Smooth muscle cell (in vitro differentiated cells): ENCODE results near the gene THADA. TPM values are rescaled to one million over a fixed set of nuclear protein-coding genes. Genes with fewer than 3 reads are reported as not detected.

ENCODE experiments used
- DNase-seq: peaks from one replicate; lab custom pipeline; 2025; ENCODE audit not compliant: unreplicated experiment; lab: John Stamatoyannopoulos, UW
- H2AFZ ChIP-seq: fragments of 200-600 bp; sonication (generic); 2 replicates; pipeline ENCODE4 v1.6.0; 2016; ENCODE audit warnings: antibody characterized with exemption, low read depth, mild to moderate bottlenecking
- H3F3A ChIP-seq: fragments of 200-600 bp; sonication (generic); 2 replicates; pipeline ENCODE4 v1.6.0; 2017; ENCODE audit warnings: antibody characterized with exemption, low read depth
- H3K27ac ChIP-seq: fragments of 200-600 bp; sonication (generic); 2 replicates; pipeline ENCODE4 v1.5.1; 2016; ENCODE audit warnings: low read depth, mild to moderate bottlenecking
- H3K27me3 ChIP-seq: fragments of 200-600 bp; sonication (generic); 2 replicates; pipeline ENCODE4 v1.6.1; 2016; ENCODE audit warnings: low read depth, mild to moderate bottlenecking
- H3K36me3 ChIP-seq: fragments of 200-600 bp; sonication (generic); 2 replicates; pipeline ENCODE4 v1.5.1; 2016; ENCODE audit warnings: low read depth
- H3K4me1 ChIP-seq: fragments of 200-600 bp; sonication (generic); 2 replicates; pipeline ENCODE4 v1.5.1; 2016; ENCODE audit warnings: low read depth
- H3K4me2 ChIP-seq: fragments of 200-600 bp; sonication (generic); 2 replicates; pipeline ENCODE4 v1.6.0; 2016; ENCODE audit warnings: mild to moderate bottlenecking
- H3K4me3 ChIP-seq: fragments of 200-600 bp; sonication (generic); 2 replicates; pipeline ENCODE4 v1.5.1; 2016; ENCODE audit warnings: mild to moderate bottlenecking
- H3K79me2 ChIP-seq: fragments of 200-600 bp; sonication (generic); 2 replicates; pipeline ENCODE4 v1.6.0; 2016; ENCODE audit warnings: low read depth, mild to moderate bottlenecking
- H3K9ac ChIP-seq: fragments of 200-600 bp; sonication (generic); 2 replicates; pipeline ENCODE4 v1.6.0; 2016; ENCODE audit warnings: low read depth
- H3K9me3 ChIP-seq: fragments of 200-600 bp; sonication (generic); replicated peaks from 2 replicates; pipeline ENCODE4 v1.5.1; 2016; ENCODE audit warnings: low read depth
- H4K20me1 ChIP-seq: fragments of 200-600 bp; sonication (generic); 2 replicates; pipeline ENCODE4 v1.6.0; 2016; ENCODE audit warnings: low read depth
- CTCF ChIP-seq: fragments of 200-600 bp; sonication (generic); IDR thresholded peaks from 2 replicates; pipeline ENCODE4 v1.5.1; 2017; ENCODE audit warnings: borderline replicate concordance, mild to moderate bottlenecking, antibody characterized with exemption; ENCODE audit not compliant: insufficient read depth, poor library complexity, severe bottlenecking
- WGBS: methylation state at CpG from one replicate; pipeline ENCODE4 v1.1.7; 2016; ENCODE audit warnings: low lambda C conversion rate; 5-methylcytosine and 5-hydroxymethylcytosine counted together
- polyA plus RNA-seq: library from polyadenylated mRNA; unstranded; fragments of >200 nt; fragmentation: Nextera tagmentation; extraction: Ambion mirVana; gene quantifications from 2 replicates; pipeline ENCODE4 v1.2.1, GENCODE V29; 2016
- total RNA-seq: library from RNA; depleted of rRNA; stranded (reverse); fragments of >200 nt; gene quantifications from 2 replicates; pipeline ENCODE4 v1.2.3, GENCODE V29; 2014

The THADA gene
- total and polyA plus RNA-seq, 2 experiments from 2014 or later: 11.3 to 20.9 TPM

- H3F3A ChIP-seq: peaks cover 13% of the 10 kb centered on the region
- H3K27ac ChIP-seq: peak overlapping the region; percentile 51
- H3K36me3 ChIP-seq: no peaks in the 10 kb centered on the region
- H3K4me2 ChIP-seq: no peak overlapping the region
- no peak for TF ChIP-seq CTCF
- peaks cover 20% of the 10 kb centered on the region for H3K4me1 ChIP-seq
- no peak for DNase-seq
- H2AFZ ChIP-seq: no peak overlapping the region
- no peaks in the 10 kb centered on the region for H4K20me1 ChIP-seq
- WGBS: 49% methylated on average over 3 of the region's 3 CpGs
- H3K27me3 ChIP-seq: no peaks in the 10 kb centered on the region
- H3K79me2 ChIP-seq: no peaks in the 10 kb centered on the region
- H3K4me3 ChIP-seq: no peak overlapping the region
- no peak overlapping the region for H3K9ac ChIP-seq
- H3K9me3 ChIP-seq: no peaks in the 10 kb centered on the region
Measured at GRCh38 chr2:43469094-43469493, 126.7 kb downstream of the THADA start.

- H3K79me2 ChIP-seq: no peaks in the 10 kb centered on the region
- WGBS: 4% methylated on average over 3 of the region's 3 CpGs
- H3K27ac ChIP-seq: peak overlapping the region; percentile 51
- H3K4me1 ChIP-seq: peaks cover 24% of the 10 kb centered on the region
- H3K9ac ChIP-seq: no peak overlapping the region
- H3K4me2 ChIP-seq: peak overlapping the region; percentile 48
- peaks cover 20% of the 10 kb centered on the region for H3F3A ChIP-seq
- TF ChIP-seq CTCF: no peak
- no peak overlapping the region for H3K4me3 ChIP-seq
- no peaks in the 10 kb centered on the region for H3K27me3 ChIP-seq
- H3K9me3 ChIP-seq: no peaks in the 10 kb centered on the region
- no peaks in the 10 kb centered on the region for H3K36me3 ChIP-seq
- DNase-seq: no peak
- H2AFZ ChIP-seq: no peak overlapping the region
- H4K20me1 ChIP-seq: no peaks in the 10 kb centered on the region
Measured at GRCh38 chr2:43467891-43468290, 127.9 kb downstream of the THADA start.

- WGBS: 90% methylated on average over 2 of the region's 2 CpGs
Measured at GRCh38 chr2:43465234-43465633, 130.6 kb downstream of the THADA start.

More at GRCh38 chr2:43465234-43465633, 130.6 kb downstream of the THADA start:
- H3K27ac ChIP-seq: no peak overlapping the region
- H2AFZ ChIP-seq: no peak overlapping the region
- H3K79me2 ChIP-seq: no peaks in the 10 kb centered on the region
- no peaks in the 10 kb centered on the region for H3K9me3 ChIP-seq
- no peak for TF ChIP-seq CTCF
- peaks cover 20% of the 10 kb centered on the region for H3F3A ChIP-seq
- peak overlapping the region; percentile 69 for H3K4me2 ChIP-seq
- H3K36me3 ChIP-seq: no peaks in the 10 kb centered on the region
- H3K27me3 ChIP-seq: no peaks in the 10 kb centered on the region
- DNase-seq: no peak
- H4K20me1 ChIP-seq: no peaks in the 10 kb centered on the region
- H3K9ac ChIP-seq: no peak overlapping the region
- peaks cover 25% of the 10 kb centered on the region for H3K4me1 ChIP-seq
- no peak overlapping the region for H3K4me3 ChIP-seq
